NT2/D1 (cell line): ENCODE data around the gene NFYB.

Experiments
- YY1 ChIP-seq: IDR thresholded peaks from 2 replicates; pipeline ENCODE4 v1.6.1; 2011; ENCODE audit not compliant: insufficient read length, insufficient read depth
- ZNF274 ChIP-seq: IDR thresholded peaks from 2 replicates; pipeline ENCODE4 v1.6.1; 2011; ENCODE audit warnings: mild to moderate bottlenecking, low read depth, low read length

DNA sequence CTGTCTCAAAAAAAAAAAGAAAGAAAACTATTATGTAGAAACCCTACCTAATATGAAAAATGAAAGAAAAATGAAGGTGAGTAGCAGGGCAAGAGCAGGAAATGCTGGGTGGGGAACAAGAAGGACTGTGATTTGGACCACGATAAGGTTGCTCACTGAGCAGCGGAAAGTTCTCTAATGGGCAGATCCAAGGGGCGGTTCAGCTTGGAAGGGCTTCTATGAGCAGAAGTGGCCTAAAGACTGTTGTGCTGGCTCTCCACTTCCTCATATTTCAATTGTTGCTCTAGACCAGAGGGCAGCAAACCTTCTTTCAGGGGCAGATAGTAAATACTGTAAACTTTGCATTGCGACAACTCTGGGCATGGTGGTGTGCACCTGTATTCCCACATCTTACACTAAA is 16.3 kb upstream of the NFYB start:
- TF ChIP-seq ZNF274 (no peak), YY1 (no peak)
